Mesenchymal stem cell (in vitro differentiated cells and primary cell): ENCODE data around the gene COL13A1.

Source experiments
- DNase-seq: peaks from one replicate; pipeline ENCODE4 v3.0.0-alpha.2; 2013
- H2AFZ ChIP-seq: one replicate; pipeline ENCODE4 v1.6.1; 2013; ENCODE audit warnings: low read depth, mild to moderate bottlenecking, control low read depth, inconsistent platforms, low read length, moderate library complexity
- H2AK5ac ChIP-seq: 2 replicates; pipeline ENCODE4 v1.6.1; 2013; ENCODE audit warnings: low read length, moderate library complexity, mild to moderate bottlenecking, inconsistent platforms; ENCODE audit not compliant: severe bottlenecking
- H2BK120ac ChIP-seq: one replicate; pipeline ENCODE4 v1.6.1; 2013; ENCODE audit warnings: low read depth, mild to moderate bottlenecking, inconsistent platforms, low read length, moderate library complexity
- H2BK12ac ChIP-seq, 2 experiments: one replicate each; pipeline ENCODE4 v1.6.1; 2013; ENCODE audit warnings: inconsistent platforms in 2 of 2, low read length in 2 of 2, mild to moderate bottlenecking in 2 of 2, moderate library complexity in 2 of 2, control low read depth in 1 of 2
- H2BK15ac ChIP-seq: one replicate; pipeline ENCODE4 v1.6.1; 2013; ENCODE audit warnings: mild to moderate bottlenecking, low read depth, inconsistent platforms; ENCODE audit not compliant: poor library complexity, severe bottlenecking
- H2BK5ac ChIP-seq: 2 replicates; pipeline ENCODE4 v1.6.1; 2013; ENCODE audit warnings: low read depth, mild to moderate bottlenecking, low read length, control low read depth, inconsistent platforms; ENCODE audit not compliant: poor library complexity, severe bottlenecking
- H3K14ac ChIP-seq, 2 experiments: one replicate each; pipeline ENCODE4 v1.6.1; 2013; ENCODE audit warnings: inconsistent platforms in 2 of 2, low read length in 2 of 2, control low read depth in 1 of 2, mild to moderate bottlenecking in 1 of 2, moderate library complexity in 1 of 2
- H3K18ac ChIP-seq, 2 experiments: one replicate each; pipeline ENCODE4 v1.6.1; 2013; ENCODE audit warnings: inconsistent platforms in 2 of 2, low read length in 2 of 2, control low read depth in 1 of 2, low read depth in 1 of 2, mild to moderate bottlenecking in 1 of 2
- H3K23ac ChIP-seq, 2 experiments: one replicate each; pipeline ENCODE4 v1.6.1; 2013; ENCODE audit warnings: inconsistent platforms in 2 of 2, low read length in 2 of 2, mild to moderate bottlenecking in 2 of 2, moderate library complexity in 2 of 2, control low read depth in 1 of 2
- H3K27ac ChIP-seq: 2 replicates; pipeline ENCODE4 v1.5.1; 2013; ENCODE audit warnings: mild to moderate bottlenecking, moderate library complexity, low read length, control low read depth, inconsistent platforms; ENCODE audit not compliant: poor library complexity, severe bottlenecking
- H3K27me3 ChIP-seq, 2 experiments: 2 replicates each; pipeline versions ENCODE4 v1.6.1 to v1.7.0; 2013; ENCODE audit warnings: low read length in 2 of 2, mild to moderate bottlenecking in 2 of 2, moderate library complexity in 2 of 2, control low read depth in 1 of 2, inconsistent platforms in 1 of 2; ENCODE audit not compliant: control insufficient read depth in 1 of 2, insufficient read depth in 1 of 2
- H3K36me3 ChIP-seq, 2 experiments: 2 replicates each; pipeline versions ENCODE4 v1.6.1 to v1.7.0; 2013; ENCODE audit warnings: low read length in 2 of 2, control low read depth in 1 of 2, inconsistent platforms in 1 of 2, low read depth in 1 of 2, mild to moderate bottlenecking in 1 of 2; ENCODE audit not compliant: insufficient read depth in 2 of 2, control insufficient read depth in 1 of 2
- H3K4ac ChIP-seq, 2 experiments: one replicate each; pipeline ENCODE4 v1.6.1; 2013; ENCODE audit warnings: inconsistent platforms in 2 of 2, low read length in 2 of 2, mild to moderate bottlenecking in 2 of 2, moderate library complexity in 2 of 2, control low read depth in 1 of 2, low read depth in 1 of 2
- H3K4me1 ChIP-seq: 2 replicates; pipeline ENCODE4 v1.6.1; 2013; ENCODE audit warnings: low read depth, low read length, control low read depth; ENCODE audit not compliant: control insufficient read depth, insufficient read depth
- H3K4me2 ChIP-seq: 2 replicates; pipeline ENCODE4 v1.6.1; 2013; ENCODE audit warnings: low read length, mild to moderate bottlenecking, inconsistent platforms; ENCODE audit not compliant: poor library complexity, severe bottlenecking
- H3K4me3 ChIP-seq, 2 experiments: 2 replicates each; pipeline versions ENCODE4 v1.5.1 to v1.7.0; 2013; ENCODE audit warnings: low read length in 2 of 2, mild to moderate bottlenecking in 2 of 2, control low read depth in 1 of 2, low read depth in 1 of 2; ENCODE audit not compliant: insufficient read depth in 1 of 2
- H3K79me1 ChIP-seq: replicated peaks from 2 replicates; pipeline ENCODE4 v1.6.1; 2013; ENCODE audit warnings: mild to moderate bottlenecking, control low read depth, low read length, inconsistent platforms; ENCODE audit not compliant: poor library complexity, severe bottlenecking
- H3K9ac ChIP-seq: 2 replicates; pipeline ENCODE4 v1.7.0; 2013; ENCODE audit warnings: mild to moderate bottlenecking, low read length, moderate library complexity
- H3K9me3 ChIP-seq: 2 replicates; pipeline ENCODE4 v1.7.0; 2013; ENCODE audit warnings: mild to moderate bottlenecking, low read length; ENCODE audit not compliant: control insufficient read depth
- H4K8ac ChIP-seq: one replicate; pipeline ENCODE4 v1.6.1; 2013; ENCODE audit warnings: inconsistent platforms, mild to moderate bottlenecking, low read length, moderate library complexity
- H4K91ac ChIP-seq: one replicate; pipeline ENCODE4 v1.6.1; 2013; ENCODE audit warnings: mild to moderate bottlenecking, low read length, inconsistent platforms
- WGBS: methylation state at CpG from one replicate; pipeline ENCODE4 v1.1.7; 2013; ENCODE audit warnings: mixed read lengths; 5-methylcytosine and 5-hydroxymethylcytosine counted together

Gene COL13A1

GRCh38 chr10:69807122-69807521, 5.4 kb downstream of the COL13A1 start:
- peak overlapping the region; percentile 80 for H3K27ac ChIP-seq
- H3K9ac ChIP-seq, result peak overlapping the region; percentile 21
- H2AFZ ChIP-seq, result no peak overlapping the region
- DNase-seq, result peak; percentile 62
- H3K14ac ChIP-seq, result no peak overlapping the region
- H3K79me1 ChIP-seq, result peaks cover 16% of the 10 kb centered on the region
- no peak overlapping the region for H2BK15ac ChIP-seq
- H2BK12ac ChIP-seq, result no peak overlapping the region
- H3K4me1 ChIP-seq, result peaks cover 45% of the 10 kb centered on the region
- no peak overlapping the region for H3K4ac ChIP-seq
- H2AK5ac ChIP-seq, result peak overlapping the region; percentile 60
- H4K91ac ChIP-seq, result no peak overlapping the region
- no peak overlapping the region for H3K18ac ChIP-seq
- no peak overlapping the region for H3K23ac ChIP-seq
- WGBS, result 0% methylated on average over 1 of the region's 2 CpGs
- no peak overlapping the region for H4K8ac ChIP-seq
- H3K4me2 ChIP-seq, result no peak overlapping the region
- H3K9me3 ChIP-seq, result no peaks in the 10 kb centered on the region
- peak overlapping the region; percentile 54 for H2BK5ac ChIP-seq
- no peaks in the 10 kb centered on the region for H3K27me3 ChIP-seq
- no peak overlapping the region for H2BK120ac ChIP-seq
- peak overlapping the region in 1 of 2 experiments; percentile 46 for H3K4me3 ChIP-seq
- H3K36me3 ChIP-seq, result peaks cover 0 to 14% of the 10 kb centered on the region in 2 experiments

- DNase-seq, result peak; percentile 65
- 82% methylated on average over 2 of the region's 2 CpGs for WGBS
- Histone ChIP-seq H4K8ac (peak overlapping the region; percentile 91), H3K23ac (peak overlapping the region in 1 of 2 experiments; percentile 65), H3K14ac (peak overlapping the region in 1 of 2 experiments; percentile 92), H2BK120ac (no peak overlapping the region), H2AFZ (no peak overlapping the region), H2AK5ac (peak overlapping the region; percentile 77), H3K36me3 (peaks cover 0 to 14% of the 10 kb centered on the region in 2 experiments), H3K18ac (peak overlapping the region; percentile 5 to 75), H3K4ac (peak overlapping the region in 1 of 2 experiments; percentile 10), H3K79me1 (peaks cover 16% of the 10 kb centered on the region), H2BK5ac (peak overlapping the region; percentile 54), H3K27me3 (no peaks in the 10 kb centered on the region), H2BK15ac (no peak overlapping the region), H3K4me2 (no peak overlapping the region), H3K9me3 (no peaks in the 10 kb centered on the region), H3K4me1 (peaks cover 46% of the 10 kb centered on the region), H3K27ac (peak overlapping the region; percentile 80), H3K4me3 (peak overlapping the region in 1 of 2 experiments; percentile 46), H2BK12ac (peak overlapping the region; percentile 38 to 73), H4K91ac (peak overlapping the region; percentile 76), H3K9ac (peak overlapping the region; percentile 21)
Observed at GRCh38 chr10:69807696-69808095, 6.0 kb downstream of the COL13A1 start.

DNA sequence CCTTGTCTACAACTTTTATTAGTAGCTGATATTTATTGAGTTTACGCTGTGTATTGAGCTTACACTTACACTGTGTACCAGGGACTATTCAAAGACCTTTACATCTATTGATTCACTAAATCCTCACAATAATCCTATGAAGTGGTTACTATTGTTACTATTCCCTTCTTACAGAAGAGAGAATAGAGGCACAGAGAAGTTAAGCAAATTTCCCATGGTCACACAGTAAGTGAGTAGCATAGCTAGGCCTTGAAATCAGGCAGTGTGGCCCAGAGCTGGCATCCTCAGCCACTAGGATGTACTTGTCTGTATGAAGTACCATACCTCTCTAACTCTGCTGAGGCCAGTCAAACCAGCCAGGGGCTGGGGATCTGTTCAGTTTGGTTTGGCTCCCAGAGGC, 7.6 kb downstream of the COL13A1 start:
- Histone ChIP-seq H3K4me2 (no peak overlapping the region), H3K27ac (no peak overlapping the region), H4K8ac (peak overlapping the region; percentile 3), H2AFZ (no peak overlapping the region), H3K23ac (no peak overlapping the region), H3K9me3 (no peaks in the 10 kb centered on the region), H2BK15ac (no peak overlapping the region), H2BK120ac (no peak overlapping the region), H3K14ac (no peak overlapping the region), H2BK5ac (no peak overlapping the region), H2BK12ac (no peak overlapping the region), H4K91ac (no peak overlapping the region), H3K36me3 (peaks cover 4 to 14% of the 10 kb centered on the region in 2 experiments), H3K18ac (peak overlapping the region in 1 of 2 experiments; percentile 3), H3K4me1 (peaks cover 40% of the 10 kb centered on the region), H3K4ac (no peak overlapping the region), H2AK5ac (peak overlapping the region; percentile 46), H3K79me1 (peaks cover 27% of the 10 kb centered on the region), H3K9ac (no peak overlapping the region), H3K27me3 (no peaks in the 10 kb centered on the region), H3K4me3 (no peak overlapping the region)
- no peak for DNase-seq
- 100% methylated on average over 1 of the region's 1 CpG for WGBS

GRCh38 chr10:69810097-69810496, 8.4 kb downstream of the COL13A1 start:
- Histone ChIP-seq H3K9me3 (no peaks in the 10 kb centered on the region), H2BK120ac (no peak overlapping the region), H3K27me3 (no peaks in the 10 kb centered on the region), H2BK5ac (no peak overlapping the region), H3K27ac (no peak overlapping the region), H2AK5ac (peak overlapping the region; percentile 70), H3K4me2 (no peak overlapping the region), H3K9ac (no peak overlapping the region), H2BK15ac (no peak overlapping the region), H3K79me1 (peaks cover 30% of the 10 kb centered on the region), H3K4me1 (peaks cover 40% of the 10 kb centered on the region), H3K36me3 (peaks cover 4 to 14% of the 10 kb centered on the region in 2 experiments), H2BK12ac (no peak overlapping the region), H3K23ac (no peak overlapping the region), H3K4me3 (no peak overlapping the region), H2AFZ (no peak overlapping the region), H3K14ac (no peak overlapping the region), H3K18ac (no peak overlapping the region), H3K4ac (peak overlapping the region in 1 of 2 experiments; percentile 29), H4K91ac (no peak overlapping the region), H4K8ac (no peak overlapping the region)
- no peak for DNase-seq
- WGBS, result 64% methylated on average over 9 of the region's 9 CpGs
